Inflammatory macrophage (primary cell): Measurements from ENCODE around the gene KCNK17.

Source experiments
- DNase-seq, 2 donors: peaks; one replicate each; pipeline ENCODE4 v3.0.0-alpha.2; 2020 to 2022

Gene KCNK17

GRCh38 chr6:39266782-39267355 lies 47.4 kb downstream of the KCNK17 start:
- no peak for DNase-seq

- no peak for DNase-seq
Observed at GRCh38 chr6:39266375-39266774, 47.8 kb downstream of the KCNK17 start.

- peak; percentile 11 to 19 for DNase-seq
Observed at GRCh38 chr6:39263303-39264037, 50.7 kb downstream of the KCNK17 start.

GRCh38 chr6:39261751-39262150 lies 52.5 kb downstream of the KCNK17 start:
- no peak for DNase-seq

GRCh38 chr6:39260953-39261352 lies 53.3 kb downstream of the KCNK17 start:
- no peak for DNase-seq

- DNase-seq, result no peak
Observed at GRCh38 chr6:39260456-39260855, 53.8 kb downstream of the KCNK17 start.

GRCh38 chr6:39256294-39256940 lies 57.8 kb downstream of the KCNK17 start:
- no peak for DNase-seq

- no peak for DNase-seq
Observed at GRCh38 chr6:39254999-39255535, 59.2 kb downstream of the KCNK17 start.

GRCh38 chr6:39251406-39251805 lies 62.8 kb downstream of the KCNK17 start:
- DNase-seq, result no peak

- DNase-seq, result no peak
Observed at GRCh38 chr6:39250507-39250906, 63.7 kb downstream of the KCNK17 start.

GRCh38 chr6:39249278-39249677 lies 64.9 kb downstream of the KCNK17 start:
- no peak for DNase-seq
